ENCODE data around the gene PICALM.

Gene PICALM

DNA sequence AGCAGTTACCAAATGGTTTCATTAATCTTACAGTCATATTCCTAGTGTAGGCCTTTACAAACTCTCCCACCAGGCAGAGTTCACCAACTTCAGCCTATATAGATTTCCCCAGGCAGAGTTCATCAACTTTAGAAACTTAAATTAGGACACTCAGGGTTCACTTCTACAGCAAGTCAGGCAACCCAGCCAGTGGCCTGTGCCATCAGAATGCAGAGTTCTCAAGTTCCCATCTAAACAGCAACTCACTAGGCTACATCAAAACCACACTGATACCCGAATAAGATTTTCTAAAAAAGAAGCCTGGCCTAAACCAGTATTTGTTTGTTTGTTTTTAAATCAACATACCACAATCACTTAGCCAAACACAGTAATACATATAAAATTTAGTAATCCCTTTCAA is 33.7 kb downstream of the PICALM start:
- no peak for TF ChIP-seq EP300 (IDR thresholded peaks at IDR 0.05; ENCODE audit: borderline replicate concordance)
- TF ChIP-seq, protein P1, sequence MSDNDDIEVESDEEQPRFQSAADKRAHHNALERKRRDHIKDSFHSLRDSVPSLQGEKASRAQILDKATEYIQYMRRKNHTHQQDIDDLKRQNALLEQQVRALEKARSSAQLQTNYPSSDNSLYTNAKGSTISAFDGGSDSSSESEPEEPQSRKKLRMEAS (IDR thresholded peaks at IDR 0.05): no peak
- TF ChIP-seq CEBPB (IDR thresholded peaks at IDR 0.05): no peak
- no peak for TF ChIP-seq YY1 (IDR thresholded peaks at IDR 0.05; ENCODE audit: low read depth)
- TF ChIP-seq NFIC (IDR thresholded peaks at IDR 0.05): no peak
- TF ChIP-seq TEAD4 (IDR thresholded peaks at IDR 0.05): no peak
- no peak for TF ChIP-seq ZBTB7A (IDR thresholded peaks at IDR 0.05; ENCODE audit: low read depth)
- TF ChIP-seq CREB1 (IDR thresholded peaks at IDR 0.05; ENCODE audit: low read depth): no peak
- no peak for TF ChIP-seq RAD21 (IDR thresholded peaks at IDR 0.05; ENCODE audit: low read depth)
- no peak for TF ChIP-seq TAF1 (IDR thresholded peaks at IDR 0.05; ENCODE audit: low read depth)

DNA sequence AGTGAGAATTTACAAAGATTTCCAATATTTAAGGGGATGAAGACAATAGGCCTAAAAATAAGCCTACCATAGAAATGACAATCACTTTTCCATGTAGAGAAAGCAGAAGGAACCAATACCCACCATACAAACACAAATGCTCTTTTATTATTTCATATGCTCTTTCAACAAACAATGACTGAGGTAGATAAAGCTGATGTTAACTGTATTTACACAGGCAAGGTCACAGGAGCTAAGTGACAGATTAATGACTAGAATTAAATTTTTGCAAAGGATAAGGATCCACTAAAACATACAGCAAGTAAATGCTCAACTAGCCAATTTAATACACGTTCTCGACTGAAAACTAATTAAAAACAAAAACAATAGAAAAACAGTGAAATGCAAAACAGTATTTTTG is 34.2 kb downstream of the PICALM start:
- TF ChIP-seq, protein P2, sequence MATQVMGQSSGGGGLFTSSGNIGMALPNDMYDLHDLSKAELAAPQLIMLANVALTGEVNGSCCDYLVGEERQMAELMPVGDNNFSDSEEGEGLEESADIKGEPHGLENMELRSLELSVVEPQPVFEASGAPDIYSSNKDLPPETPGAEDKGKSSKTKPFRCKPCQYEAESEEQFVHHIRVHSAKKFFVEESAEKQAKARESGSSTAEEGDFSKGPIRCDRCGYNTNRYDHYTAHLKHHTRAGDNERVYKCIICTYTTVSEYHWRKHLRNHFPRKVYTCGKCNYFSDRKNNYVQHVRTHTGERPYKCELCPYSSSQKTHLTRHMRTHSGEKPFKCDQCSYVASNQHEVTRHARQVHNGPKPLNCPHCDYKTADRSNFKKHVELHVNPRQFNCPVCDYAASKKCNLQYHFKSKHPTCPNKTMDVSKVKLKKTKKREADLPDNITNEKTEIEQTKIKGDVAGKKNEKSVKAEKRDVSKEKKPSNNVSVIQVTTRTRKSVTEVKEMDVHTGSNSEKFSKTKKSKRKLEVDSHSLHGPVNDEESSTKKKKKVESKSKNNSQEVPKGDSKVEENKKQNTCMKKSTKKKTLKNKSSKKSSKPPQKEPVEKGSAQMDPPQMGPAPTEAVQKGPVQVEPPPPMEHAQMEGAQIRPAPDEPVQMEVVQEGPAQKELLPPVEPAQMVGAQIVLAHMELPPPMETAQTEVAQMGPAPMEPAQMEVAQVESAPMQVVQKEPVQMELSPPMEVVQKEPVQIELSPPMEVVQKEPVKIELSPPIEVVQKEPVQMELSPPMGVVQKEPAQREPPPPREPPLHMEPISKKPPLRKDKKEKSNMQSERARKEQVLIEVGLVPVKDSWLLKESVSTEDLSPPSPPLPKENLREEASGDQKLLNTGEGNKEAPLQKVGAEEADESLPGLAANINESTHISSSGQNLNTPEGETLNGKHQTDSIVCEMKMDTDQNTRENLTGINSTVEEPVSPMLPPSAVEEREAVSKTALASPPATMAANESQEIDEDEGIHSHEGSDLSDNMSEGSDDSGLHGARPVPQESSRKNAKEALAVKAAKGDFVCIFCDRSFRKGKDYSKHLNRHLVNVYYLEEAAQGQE (IDR thresholded peaks at IDR 0.05; ENCODE audit: low read depth): no peak

- TF ChIP-seq, protein P1 (IDR thresholded peaks at IDR 0.05): no peak
- TF ChIP-seq TCF12 (IDR thresholded peaks at IDR 0.05; ENCODE audit: low read depth): no peak
- TF ChIP-seq EGR1 (IDR thresholded peaks at IDR 0.05): no peak
- TF ChIP-seq CREB1 (IDR thresholded peaks at IDR 0.05; ENCODE audit: low read depth): no peak
These were observed 47.5 kb downstream of the PICALM start for GRCh38 chr11:86021377-86021776.

DNA sequence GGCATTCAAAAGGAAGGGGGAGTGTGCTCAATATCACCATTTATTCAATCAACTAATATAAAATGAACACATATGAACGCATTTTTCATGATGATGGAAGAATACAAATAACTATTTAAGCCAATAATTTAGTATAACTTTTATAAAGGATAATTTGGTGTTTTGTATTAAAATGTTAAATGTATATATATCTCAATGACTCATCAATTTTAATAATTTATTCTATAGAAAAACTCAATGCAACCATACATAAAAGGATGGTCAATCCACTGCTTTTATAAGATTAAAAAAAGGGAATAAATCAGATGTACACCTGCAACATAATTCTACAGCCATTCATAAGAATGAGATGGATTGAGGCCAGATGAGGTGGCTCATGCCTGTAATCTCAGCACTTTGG is 50.6 kb downstream of the PICALM start:
- no peak for TF ChIP-seq TAF1 (IDR thresholded peaks at IDR 0.05; ENCODE audit: low read depth)
- no peak for TF ChIP-seq CEBPB (IDR thresholded peaks at IDR 0.05)
- TF ChIP-seq, protein P2 (IDR thresholded peaks at IDR 0.05; ENCODE audit: low read depth): no peak
- TF ChIP-seq CREB1 (IDR thresholded peaks at IDR 0.05; ENCODE audit: low read depth): no peak
- TF ChIP-seq, protein P3, sequence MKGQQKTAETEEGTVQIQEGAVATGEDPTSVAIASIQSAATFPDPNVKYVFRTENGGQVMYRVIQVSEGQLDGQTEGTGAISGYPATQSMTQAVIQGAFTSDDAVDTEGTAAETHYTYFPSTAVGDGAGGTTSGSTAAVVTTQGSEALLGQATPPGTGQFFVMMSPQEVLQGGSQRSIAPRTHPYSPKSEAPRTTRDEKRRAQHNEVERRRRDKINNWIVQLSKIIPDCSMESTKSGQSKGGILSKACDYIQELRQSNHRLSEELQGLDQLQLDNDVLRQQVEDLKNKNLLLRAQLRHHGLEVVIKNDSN (IDR thresholded peaks at IDR 0.05): no peak
- TF ChIP-seq, protein P1 (IDR thresholded peaks at IDR 0.05): no peak
- TF ChIP-seq TCF12 (IDR thresholded peaks at IDR 0.05; ENCODE audit: low read depth): no peak
- no peak for TF ChIP-seq EP300 (IDR thresholded peaks at IDR 0.05; ENCODE audit: borderline replicate concordance)
- TF ChIP-seq YY1 (IDR thresholded peaks at IDR 0.05; ENCODE audit: low read depth): no peak
- no peak for TF ChIP-seq TEAD4 (IDR thresholded peaks at IDR 0.05)
- no peak for TF ChIP-seq NFIC (IDR thresholded peaks at IDR 0.05)
- TF ChIP-seq RAD21 (IDR thresholded peaks at IDR 0.05; ENCODE audit: low read depth): no peak
- no peak for TF ChIP-seq EGR1 (IDR thresholded peaks at IDR 0.05)
- no peak for TF ChIP-seq ZBTB7A (IDR thresholded peaks at IDR 0.05; ENCODE audit: low read depth)

- TF ChIP-seq TCF12 (IDR thresholded peaks at IDR 0.05; ENCODE audit: low read depth) (no peak), FOXM1 (IDR thresholded peaks at IDR 0.05; ENCODE audit: borderline replicate concordance, low read depth) (no peak), YY1 (IDR thresholded peaks at IDR 0.05; ENCODE audit: low read depth) (no peak)
These were observed 52.4 kb downstream of the PICALM start for GRCh38 chr11:86016451-86016850.

DNA sequence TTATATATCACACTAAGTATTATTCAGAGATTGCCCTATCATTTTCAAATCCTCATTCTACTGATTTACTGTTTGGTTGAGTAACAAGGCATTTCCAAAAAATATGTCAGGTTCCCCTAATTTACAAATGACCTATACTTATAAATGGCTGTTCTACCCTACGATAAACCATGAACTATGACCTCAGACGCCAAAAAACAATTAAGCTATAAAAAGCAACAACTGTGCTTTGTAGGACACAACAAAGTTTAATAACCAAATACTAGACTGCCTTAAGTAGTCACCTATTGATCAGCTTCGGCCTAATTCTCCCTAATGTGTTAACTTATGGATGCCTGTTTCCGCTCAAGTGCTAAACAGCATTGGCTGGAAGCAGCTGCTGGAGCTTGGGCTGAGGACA is 53.2 kb downstream of the PICALM start:
- TF ChIP-seq, protein P1 (IDR thresholded peaks at IDR 0.05): no peak
- no peak for TF ChIP-seq EGR1 (IDR thresholded peaks at IDR 0.05)
- TF ChIP-seq, protein P3 (IDR thresholded peaks at IDR 0.05): no peak
- TF ChIP-seq CEBPB (IDR thresholded peaks at IDR 0.05): no peak
- no peak for TF ChIP-seq ZBTB7A (IDR thresholded peaks at IDR 0.05; ENCODE audit: low read depth)
- TF ChIP-seq NFIC (IDR thresholded peaks at IDR 0.05): no peak
- TF ChIP-seq YY1 (IDR thresholded peaks at IDR 0.05; ENCODE audit: low read depth): no peak

- no peak for TF ChIP-seq TAF1 (IDR thresholded peaks at IDR 0.05; ENCODE audit: low read depth)
- TF ChIP-seq, protein P2 (IDR thresholded peaks at IDR 0.05; ENCODE audit: low read depth): no peak
These were observed 54.7 kb downstream of the PICALM start for GRCh38 chr11:86014221-86014620.
